Naive thymus-derived CD8-positive, alpha-beta T cell (primary cell): ENCODE measurements around the gene APBA2. TPM values are rescaled to one million over a fixed set of nuclear protein-coding genes. Genes with fewer than 3 reads are reported as not detected.
A peak's percentile ranks its signal among the peaks of the same experiment; 100 is the strongest.

Source experiments
- ATAC-seq, 2 donors: fragments of 150-1000 bp; cut with Tn5 transposase in 1 of 2; sonication (Bioruptor Pico), chemical (Tn5 transposase) in 1 of 2; 1 replicate in 1 of 2; 2 replicates in 1 of 2; pipeline ENCODE4 v1.10.0; 2021; ENCODE audit warnings: mild to moderate bottlenecking in 2 of 2, moderate library complexity in 2 of 2
- POLR2A ChIA-PET: fragments of 350-600 bp; sonication (Branson Sonifier 250); formaldehyde crosslinking; loops from one replicate; lab custom pipeline; 2021; ENCODE audit warnings: antibody characterized with exemption; lab: Charles Lee
- DNase-seq, 10 donors: peaks; one replicate each; pipeline versions ENCODE4 v3.0.0 to v3.0.0-alpha.2; 2020 to 2022
- H3K27ac Mint-ChIP-seq, 10 donors: one replicate each; pipeline ENCODE4 v1.8.0; 2020 to 2022; ENCODE audit warnings: mild to moderate bottlenecking in 10 of 10, mixed read lengths in 10 of 10, moderate library complexity in 4 of 10, inconsistent platforms in 1 of 10
- H3K27me3 Mint-ChIP-seq, 5 donors: one replicate each; pipeline ENCODE4 v1.8.0; 2021 to 2022; ENCODE audit warnings: mixed read lengths in 5 of 5
- H3K36me3 Mint-ChIP-seq, 3 donors: one replicate each; pipeline ENCODE4 v1.8.0; 2020 to 2022; ENCODE audit warnings: mixed read lengths in 3 of 3, mild to moderate bottlenecking in 2 of 3, inconsistent platforms in 1 of 3
- H3K4me1 Mint-ChIP-seq, 4 donors: one replicate each; pipeline ENCODE4 v1.8.0; 2021 to 2022; ENCODE audit warnings: mixed read lengths in 4 of 4
- H3K4me3 Mint-ChIP-seq, 10 donors: one replicate each; pipeline ENCODE4 v1.8.0; 2020 to 2022; ENCODE audit warnings: mild to moderate bottlenecking in 10 of 10, mixed read lengths in 10 of 10, moderate library complexity in 6 of 10, inconsistent platforms in 1 of 10
- H3K9me3 Mint-ChIP-seq, 9 donors: one replicate each; pipeline ENCODE4 v1.8.0; 2020 to 2022; ENCODE audit warnings: mixed read lengths in 9 of 9, mild to moderate bottlenecking in 3 of 9, inconsistent platforms in 1 of 9, moderate library complexity in 1 of 9
- polyA plus RNA-seq, 3 donors: library from polyadenylated mRNA; unstranded; fragments of 300-500 nt; fragmentation: Illumina TruSeq; gene quantifications; one replicate each; pipeline ENCODE4 v1.2.3, GENCODE V29; 2021
- total RNA-seq, 8 experiments: library from RNA in 2 of 8; stranded (reverse) in 2 of 8; gene quantifications; one replicate each; pipeline ENCODE4 v1.2.3 and lab custom pipeline; 2021 to 2026

Gene APBA2
- total and polyA plus RNA-seq, 5 experiments from 2014 or later: 75.5 to 216 (median 164) TPM

DNA sequence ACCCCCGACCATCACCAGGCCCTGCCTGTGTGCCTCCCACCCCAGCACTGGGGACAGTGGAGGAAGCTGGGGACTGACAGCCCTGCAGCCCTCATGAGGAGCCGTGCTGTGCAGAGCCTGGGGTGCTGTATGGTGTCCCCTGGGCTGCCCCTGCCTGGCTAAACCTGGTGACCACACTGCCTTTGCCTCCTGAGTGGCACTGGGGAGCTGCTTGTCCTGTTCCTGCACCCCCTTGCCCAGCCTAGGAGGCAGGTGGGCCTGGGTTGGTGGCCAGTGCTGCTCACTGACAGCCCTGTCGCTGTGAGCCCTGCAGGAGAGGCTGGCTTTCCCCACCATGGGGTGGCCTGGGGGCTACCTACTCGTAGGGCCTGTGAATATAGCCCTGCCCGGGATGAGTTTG, 224.4 kb downstream of the APBA2 start:
- DNase-seq (no peak), ATAC-seq (no peak)
- Mint-ChIP-seq H3K27ac (peak overlapping the region in 1 of 10 donors; percentile 18), H3K4me3 (no peak overlapping the region), H3K27me3 (peaks cover 0 to 2% (median 0%) of the 10 kb centered on the region in 5 donors), H3K9me3 (no peaks in the 10 kb centered on the region), H3K4me1 (peaks cover 11 to 31% (median 22%) of the 10 kb centered on the region in 4 donors), H3K36me3 (peaks cover 0 to 51% (median 4%) of the 10 kb centered on the region in 3 donors)
- POLR2A ChIA-PET: no interaction called here

DNA sequence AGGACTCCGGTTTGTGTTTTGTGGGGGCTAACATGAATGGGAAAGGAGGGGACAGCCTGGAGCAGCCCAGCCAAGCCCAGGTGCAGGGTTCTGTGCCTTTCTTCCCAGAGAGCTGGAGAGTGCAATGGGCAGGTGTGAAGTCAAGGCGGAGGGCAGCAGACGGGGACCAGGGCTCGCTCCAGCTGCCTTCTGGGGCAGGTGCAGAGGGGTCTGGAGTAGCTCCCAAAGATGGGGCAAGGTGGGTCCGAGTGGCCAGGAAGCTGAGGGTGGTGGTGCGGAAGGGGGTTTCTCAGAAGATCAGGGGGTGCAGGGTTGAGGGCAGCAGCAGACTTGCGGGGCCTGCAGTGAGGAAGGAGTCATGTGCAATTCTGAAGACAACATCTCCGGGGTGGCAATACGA, 225.0 kb downstream of the APBA2 start:
- DNase-seq: no peak
- peak overlapping the region in 5 of 10 donors; percentile 1 to 75 (median 63) for H3K27ac Mint-ChIP-seq
- no peak for ATAC-seq
- H3K27me3 Mint-ChIP-seq: peaks cover 0 to 2% (median 0%) of the 10 kb centered on the region in 5 donors
- peaks cover 0 to 46% (median under 1%) of the 10 kb centered on the region in 3 donors for H3K36me3 Mint-ChIP-seq
- H3K4me1 Mint-ChIP-seq: peaks cover 11 to 34% (median 23%) of the 10 kb centered on the region in 4 donors
- H3K9me3 Mint-ChIP-seq: no peaks in the 10 kb centered on the region
- H3K4me3 Mint-ChIP-seq: peak overlapping the region in 3 of 10 donors; percentile 28 to 45 (median 39)
- POLR2A ChIA-PET: no interaction called here

DNA sequence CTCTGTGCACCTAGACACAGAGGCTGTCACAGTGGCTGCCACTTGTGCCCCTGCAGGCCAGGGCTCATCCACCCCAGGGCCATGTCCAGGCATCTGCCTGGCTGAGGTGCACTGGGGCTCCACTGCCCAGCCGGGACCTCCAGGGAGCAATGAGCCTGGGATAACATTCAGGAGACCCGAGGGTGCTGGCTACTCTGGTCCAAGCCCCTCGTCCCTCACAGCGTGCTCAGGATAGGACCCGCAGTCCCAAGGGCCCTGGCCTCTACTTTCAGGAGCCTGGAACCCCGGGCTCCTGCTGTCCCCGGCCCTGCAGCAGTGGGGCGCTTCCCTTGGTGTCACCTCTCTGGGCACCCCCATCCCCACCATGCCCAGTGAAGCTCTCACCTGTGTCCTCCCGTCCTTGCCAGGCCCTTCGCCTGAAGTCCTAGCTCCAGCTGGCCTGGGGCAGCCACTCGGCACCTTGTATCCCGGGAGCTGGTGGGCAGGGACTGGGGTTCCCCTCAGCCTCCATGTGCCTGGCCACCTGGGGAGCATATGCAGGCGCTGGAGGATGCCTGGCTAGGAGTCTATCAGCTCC, 226.0 kb downstream of the APBA2 start:
- POLR2A ChIA-PET: no interaction called here
- H3K9me3 Mint-ChIP-seq: no peaks in the 10 kb centered on the region
- H3K27ac Mint-ChIP-seq: peak overlapping the region in 3 of 10 donors; percentile 40 to 93 (median 73)
- no peak overlapping the region for H3K4me3 Mint-ChIP-seq
- H3K36me3 Mint-ChIP-seq: peaks cover 0 to 40% (median 0%) of the 10 kb centered on the region in 3 donors
- no peak for ATAC-seq
- H3K4me1 Mint-ChIP-seq: peaks cover 13 to 31% (median 22%) of the 10 kb centered on the region in 4 donors
- DNase-seq: no peak
- H3K27me3 Mint-ChIP-seq: peaks cover 0 to 2% (median 0%) of the 10 kb centered on the region in 5 donors

DNA sequence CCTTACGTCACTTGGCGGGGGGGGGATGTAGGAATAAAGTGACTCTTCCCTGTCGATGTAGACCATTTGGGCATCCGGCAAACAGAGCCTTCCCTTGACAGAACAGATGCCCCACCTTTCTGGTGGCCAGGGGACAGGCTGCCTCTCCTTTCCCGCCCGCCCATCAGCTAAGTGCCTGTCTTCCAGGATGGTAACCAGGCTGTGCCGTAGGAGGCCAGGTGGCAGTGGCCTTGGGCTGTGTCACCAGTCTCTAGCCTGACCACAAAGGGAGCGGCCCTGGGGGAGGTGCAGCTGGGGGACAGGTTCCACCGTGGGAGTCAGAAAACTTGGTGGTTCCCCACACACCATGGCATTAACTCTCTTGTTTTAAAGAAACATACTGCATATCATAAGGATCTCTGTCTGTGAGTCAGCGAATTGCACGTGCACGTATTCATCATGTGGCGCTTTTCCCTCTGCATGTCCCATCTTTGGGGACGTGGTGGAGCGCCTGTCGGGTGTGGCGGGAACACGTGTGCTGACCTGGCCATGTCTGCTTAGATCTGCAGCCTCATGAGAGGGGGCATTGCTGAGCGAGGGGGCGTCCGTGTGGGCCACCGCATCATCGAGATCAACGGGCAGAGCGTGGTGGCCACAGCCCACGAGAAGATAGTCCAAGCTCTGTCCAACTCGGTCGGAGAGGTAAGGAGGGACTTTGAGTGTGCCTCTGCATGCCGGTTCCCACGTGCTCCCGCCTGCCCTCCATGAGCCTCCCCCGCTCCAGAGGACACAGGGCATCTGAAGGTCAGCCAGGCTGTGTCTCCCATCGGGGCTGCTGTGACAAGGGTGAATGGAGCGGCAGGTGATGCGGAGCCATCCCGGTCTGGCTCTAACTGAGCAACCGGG, 227.8 kb downstream of the APBA2 start:
- peaks cover 13 to 31% (median 22%) of the 10 kb centered on the region in 4 donors for H3K4me1 Mint-ChIP-seq
- peak overlapping the region; percentile 8 to 75 (median 46) for H3K4me3 Mint-ChIP-seq
- H3K27ac Mint-ChIP-seq: peak overlapping the region in 7 of 10 donors; percentile 25 to 93 (median 72)
- peaks cover 0 to 2% (median 0%) of the 10 kb centered on the region in 5 donors for H3K27me3 Mint-ChIP-seq
- POLR2A ChIA-PET: no interaction called here
- H3K36me3 Mint-ChIP-seq: peaks cover 0 to 33% (median 0%) of the 10 kb centered on the region in 3 donors
- H3K9me3 Mint-ChIP-seq: no peaks in the 10 kb centered on the region
- ATAC-seq (no peak), DNase-seq (no peak)

DNA sequence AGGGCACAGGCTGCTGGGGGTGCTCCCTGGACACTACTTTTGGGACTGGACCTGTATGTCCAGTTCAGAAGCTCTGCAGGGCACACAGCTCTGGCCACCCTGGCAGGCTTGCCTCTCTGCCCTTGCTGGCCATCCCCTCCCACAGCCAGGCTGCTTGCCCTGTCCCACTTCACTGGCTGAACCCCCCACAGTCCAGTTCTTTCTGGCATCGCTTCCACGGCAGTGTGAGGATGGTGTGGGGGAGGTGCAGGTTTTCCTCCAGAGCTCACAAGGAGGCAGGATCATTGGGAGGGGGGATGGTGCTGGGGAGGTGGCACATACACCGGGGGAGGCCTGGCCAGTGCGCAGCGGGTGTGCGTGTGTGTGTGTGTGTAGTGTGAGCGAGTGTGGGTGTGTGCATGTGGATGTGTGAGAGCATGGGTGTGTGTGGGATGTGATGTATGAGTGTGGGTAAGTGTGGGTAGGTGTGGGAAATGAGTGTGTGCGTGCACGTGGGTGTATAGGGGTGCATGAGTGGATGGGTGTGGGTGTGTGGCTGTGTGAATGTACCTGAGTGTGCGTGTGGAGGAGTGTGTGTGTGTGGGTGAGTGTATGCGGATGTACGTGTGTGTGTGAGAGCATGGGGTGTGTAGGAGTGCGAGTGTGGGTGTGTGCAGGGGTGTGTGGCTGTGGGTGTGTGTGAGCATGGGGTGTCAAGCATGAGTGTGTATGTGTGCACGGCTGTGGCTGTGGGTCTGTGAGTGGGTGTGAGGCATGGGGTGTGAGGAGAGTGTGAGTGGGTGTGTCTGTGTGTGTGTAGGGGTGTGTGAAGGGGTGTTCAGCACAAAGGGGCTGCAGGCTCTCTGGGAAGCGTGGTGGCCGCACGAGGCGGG, 228.7 kb downstream of the APBA2 start:
- peaks cover 0 to 2% (median 0%) of the 10 kb centered on the region in 5 donors for H3K27me3 Mint-ChIP-seq
- H3K27ac Mint-ChIP-seq: peak overlapping the region; percentile 26 to 95 (median 74)
- H3K4me1 Mint-ChIP-seq: peaks cover 13 to 31% (median 22%) of the 10 kb centered on the region in 4 donors
- DNase-seq (peak in 1 of 10 donors; percentile 56), ATAC-seq (peak; percentile 26 to 43)
- peaks cover 0 to 25% (median 0%) of the 10 kb centered on the region in 3 donors for H3K36me3 Mint-ChIP-seq
- no peaks in the 10 kb centered on the region for H3K9me3 Mint-ChIP-seq
- POLR2A ChIA-PET: no interaction called here
- peak overlapping the region; percentile 46 to 82 (median 68) for H3K4me3 Mint-ChIP-seq

DNA sequence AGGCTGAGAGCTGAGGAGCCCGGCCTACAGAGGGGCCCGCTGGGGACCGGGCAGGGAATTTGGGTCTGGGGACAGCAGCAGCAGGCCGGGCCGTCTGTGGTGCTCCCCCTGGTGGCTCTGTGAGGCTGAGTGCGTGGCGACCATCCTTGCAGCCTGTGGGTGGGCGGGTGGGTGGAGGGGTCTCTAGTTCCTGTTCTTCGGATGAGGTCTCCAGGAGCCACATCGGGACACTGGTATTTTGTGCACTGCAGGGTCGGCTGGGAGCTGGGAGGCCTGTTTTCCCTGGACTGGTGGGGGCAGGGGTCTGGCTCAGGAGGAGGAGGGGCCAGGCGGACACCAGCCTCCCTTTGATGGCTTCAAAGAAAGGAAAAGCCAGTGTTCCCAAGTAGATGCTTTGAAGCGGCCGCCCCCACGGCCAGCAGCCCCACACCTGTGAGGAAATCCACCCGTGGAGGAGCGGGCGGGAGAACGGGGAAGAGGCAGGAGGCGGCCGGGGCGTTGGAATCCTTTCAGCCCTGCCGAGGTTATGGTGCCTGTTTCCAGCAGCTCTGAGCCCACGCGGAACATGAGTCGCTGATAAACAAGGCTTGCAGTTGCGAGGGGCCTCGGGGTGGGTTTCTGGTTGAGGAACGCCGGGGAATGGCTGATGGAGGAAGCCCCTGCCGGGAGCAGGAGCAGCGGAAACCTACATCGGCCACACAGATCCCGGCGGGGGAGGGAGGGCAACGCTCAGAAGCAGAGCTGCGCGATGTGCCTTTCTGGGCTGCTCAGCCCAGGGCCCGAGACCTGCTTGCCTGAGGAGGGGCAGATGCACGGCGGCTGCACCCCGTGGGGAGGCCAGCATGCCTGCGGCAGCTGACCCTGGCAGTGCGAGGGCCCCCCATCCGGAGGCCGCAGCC, 229.6 kb downstream of the APBA2 start:
- Mint-ChIP-seq H3K4me3 (peak overlapping the region; percentile 46 to 82 (median 68)), H3K27ac (peak overlapping the region in 6 of 10 donors; percentile 52 to 95 (median 77)), H3K27me3 (peaks cover 0 to 2% (median 0%) of the 10 kb centered on the region in 5 donors), H3K36me3 (peaks cover 0 to 20% (median 0%) of the 10 kb centered on the region in 3 donors), H3K4me1 (peaks cover 13 to 31% (median 22%) of the 10 kb centered on the region in 4 donors), H3K9me3 (no peaks in the 10 kb centered on the region)
- DNase-seq (peak in 4 of 10 donors; percentile 19 to 63 (median 28)), ATAC-seq (peak; percentile 53 to 59)
- POLR2A ChIA-PET: interaction anchor here (0.9 to 1.4 kb wide), 2 partner anchors 8 to 232 kb away, joined by 3 read pairs; no protein-coding TSS in a partner anchor

DNA sequence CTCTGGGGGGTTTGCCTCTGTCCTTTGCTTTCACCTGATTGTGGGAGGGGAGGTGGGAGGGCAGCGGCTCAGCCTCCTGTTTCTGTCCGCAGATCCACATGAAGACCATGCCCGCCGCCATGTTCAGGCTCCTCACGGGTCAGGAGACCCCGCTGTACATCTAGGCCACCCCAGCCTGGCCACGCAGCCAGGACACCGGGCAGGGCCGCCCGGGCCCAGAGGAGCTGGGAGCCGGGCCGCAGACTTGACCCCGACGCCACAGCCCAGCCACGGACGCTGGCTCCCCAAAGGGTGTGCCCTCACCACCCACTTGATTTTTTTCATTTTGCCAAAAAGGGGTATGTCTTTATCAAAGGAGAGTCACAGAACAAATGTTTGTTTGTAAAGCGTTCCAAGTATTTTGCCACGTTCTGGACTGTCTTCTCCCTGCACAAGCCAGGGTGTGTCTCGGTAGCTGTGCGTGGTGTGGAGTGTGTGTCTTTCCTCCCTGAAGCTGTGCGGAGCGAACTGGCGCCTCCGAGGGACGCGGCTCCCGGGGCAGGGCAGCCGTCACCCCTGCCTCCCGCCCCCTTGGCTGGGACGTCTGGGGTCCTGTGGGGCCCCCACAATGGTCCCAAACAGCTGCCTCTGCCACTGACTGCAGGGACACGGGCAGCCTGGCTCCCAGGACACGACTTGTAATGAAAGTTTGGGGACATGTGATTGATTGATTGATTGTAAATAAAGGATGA, 231.4 kb downstream of the APBA2 start:
- H3K27me3 Mint-ChIP-seq: peaks cover 0 to 2% (median 0%) of the 10 kb centered on the region in 5 donors
- DNase-seq: no peak
- H3K27ac Mint-ChIP-seq: peak overlapping the region in 2 of 10 donors; percentile 17 to 64
- H3K4me1 Mint-ChIP-seq: peaks cover 11 to 31% (median 19%) of the 10 kb centered on the region in 4 donors
- H3K36me3 Mint-ChIP-seq: peaks cover 0 to 17% (median 0%) of the 10 kb centered on the region in 3 donors
- H3K9me3 Mint-ChIP-seq: no peaks in the 10 kb centered on the region
- H3K4me3 Mint-ChIP-seq: no peak overlapping the region
- POLR2A ChIA-PET: no interaction called here
- ATAC-seq: no peak

DNA sequence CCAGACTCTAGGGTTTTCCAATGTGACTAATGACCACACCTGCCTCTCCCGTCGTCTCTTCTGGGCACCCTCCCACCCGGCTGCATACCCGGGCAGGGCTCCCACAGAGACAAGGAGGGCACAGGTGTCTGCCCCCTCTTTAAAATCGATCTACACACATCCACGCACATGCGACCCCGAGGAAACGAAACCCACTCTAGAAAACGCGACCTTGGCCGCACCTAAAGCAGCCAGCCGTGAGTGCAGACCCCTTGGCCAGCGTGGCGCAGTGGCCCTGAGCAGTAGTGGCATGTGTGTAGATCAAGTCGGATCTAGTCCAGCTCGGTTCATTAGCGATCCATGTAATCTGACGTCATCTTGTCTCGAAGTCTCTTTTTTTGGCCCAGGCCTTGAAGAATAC, 232.0 kb downstream of the APBA2 start:
- peaks cover 0 to 3% (median 0%) of the 10 kb centered on the region in 5 donors for H3K27me3 Mint-ChIP-seq
- peaks cover 11 to 27% (median 19%) of the 10 kb centered on the region in 4 donors for H3K4me1 Mint-ChIP-seq
- peaks cover 0 to 15% (median 0%) of the 10 kb centered on the region in 3 donors for H3K36me3 Mint-ChIP-seq
- DNase-seq (no peak), ATAC-seq (no peak)
- H3K4me3 Mint-ChIP-seq: peak overlapping the region in 1 of 10 donors; percentile 58
- POLR2A ChIA-PET: no interaction called here
- peak overlapping the region in 3 of 10 donors; percentile 15 to 64 (median 17) for H3K27ac Mint-ChIP-seq
- H3K9me3 Mint-ChIP-seq: no peaks in the 10 kb centered on the region

DNA sequence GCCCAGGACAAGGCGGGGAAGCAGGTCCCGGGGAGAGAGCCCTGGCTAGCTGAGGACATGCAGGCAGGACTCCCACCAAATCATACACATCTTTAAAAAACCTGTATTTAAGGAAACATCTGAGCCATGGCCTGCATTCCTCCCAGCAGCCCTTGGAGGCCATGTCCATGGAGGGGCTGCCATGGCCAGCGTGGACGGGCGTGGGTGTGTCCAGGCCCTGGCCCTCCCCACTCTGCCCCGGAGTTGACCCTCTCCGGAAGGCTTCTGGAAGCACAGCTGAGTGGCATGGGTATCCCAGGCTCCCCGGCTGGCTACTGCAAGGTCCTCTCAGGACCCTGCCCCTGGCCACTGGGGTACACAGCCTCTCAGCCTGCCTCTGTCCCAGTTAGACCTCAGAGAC, 234.1 kb downstream of the APBA2 start:
- Mint-ChIP-seq H3K27ac (peak overlapping the region in 1 of 10 donors; percentile 57), H3K36me3 (peaks cover 0 to 8% (median 0%) of the 10 kb centered on the region in 3 donors), H3K4me3 (no peak overlapping the region), H3K27me3 (peaks cover 0 to 1% (median 0%) of the 10 kb centered on the region in 5 donors), H3K4me1 (peaks cover 1 to 9% (median 6%) of the 10 kb centered on the region in 4 donors), H3K9me3 (no peaks in the 10 kb centered on the region)
- POLR2A ChIA-PET: no interaction called here
- no peak for ATAC-seq
- DNase-seq: no peak

DNA sequence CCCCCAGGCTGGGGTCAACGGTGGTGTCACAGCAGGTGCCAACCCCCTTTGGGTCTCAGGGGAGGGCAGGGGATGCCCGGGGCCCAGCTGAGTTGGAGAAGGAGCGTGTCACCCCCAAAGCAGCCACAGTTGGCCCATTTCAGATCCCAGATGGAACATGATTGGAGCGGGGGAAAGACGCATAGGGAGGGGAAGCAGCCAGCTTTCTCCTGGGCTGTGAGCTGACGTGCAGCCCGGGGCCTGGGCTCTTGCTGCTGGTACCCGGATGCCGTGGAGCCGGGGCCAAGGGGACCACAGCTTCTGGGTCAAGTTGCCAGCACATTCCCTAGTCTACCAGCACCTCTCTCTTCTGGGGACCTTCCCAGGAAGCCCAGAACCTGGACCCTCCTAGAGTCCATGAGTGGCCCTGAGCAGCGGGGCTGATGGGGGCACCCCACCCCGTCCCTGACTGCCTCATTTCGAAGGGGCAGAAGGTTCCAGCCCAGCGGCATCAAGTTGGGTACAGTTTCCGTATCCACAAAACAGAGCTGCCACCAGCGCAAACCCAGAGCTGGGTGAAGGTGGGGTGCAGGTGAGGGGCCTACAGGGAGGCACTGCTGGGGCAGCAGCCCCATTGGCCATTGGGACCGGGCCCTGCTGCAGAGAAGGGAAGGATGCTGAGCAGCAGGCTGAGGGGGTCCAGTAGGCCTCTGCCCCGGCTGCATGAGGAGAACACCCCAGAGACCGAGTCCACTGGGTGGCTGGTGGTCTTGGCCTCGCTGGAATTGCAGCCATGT, 235.0 kb downstream of the APBA2 start:
- H3K9me3 Mint-ChIP-seq: no peaks in the 10 kb centered on the region
- peaks cover 0 to 8% (median 0%) of the 10 kb centered on the region in 3 donors for H3K36me3 Mint-ChIP-seq
- DNase-seq: no peak
- POLR2A ChIA-PET: interaction anchor here (0.6 kb wide), 1 partner anchor 259 kb away, joined by 3 read pairs; no protein-coding TSS in a partner anchor
- H3K27ac Mint-ChIP-seq: peak overlapping the region in 4 of 10 donors; percentile 25 to 79 (median 51)
- H3K4me3 Mint-ChIP-seq: peak overlapping the region in 3 of 10 donors; percentile 3 to 32 (median 30)
- peaks cover 0 to 1% (median 0%) of the 10 kb centered on the region in 5 donors for H3K27me3 Mint-ChIP-seq
- peaks cover 0 to 4% (median under 1%) of the 10 kb centered on the region in 4 donors for H3K4me1 Mint-ChIP-seq
- ATAC-seq: no peak
